Mucosa of rectum (tissue), 2 donors: ENCODE results near the gene CSTPP1.
"Not testable (repeated sequence)": the region's sequence is repeated elsewhere in the genome, so short reads cannot be mapped to it uniquely, and the experiment has no call there.

Experiments
- H3K27ac ChIP-seq, 2 donors: one replicate each; pipeline ENCODE4 v1.7.0; 2013; ENCODE audit warnings: inconsistent platforms in 2 of 2, low read depth in 2 of 2, low read length in 2 of 2
- H3K27me3 ChIP-seq, 2 donors: one replicate each; pipeline ENCODE4 v1.7.0; 2013; ENCODE audit warnings: low read length in 2 of 2; ENCODE audit not compliant: control insufficient read depth in 2 of 2, insufficient read depth in 2 of 2
- H3K36me3 ChIP-seq, 2 donors: one replicate each; pipeline ENCODE4 v1.7.0; 2013; ENCODE audit warnings: low read length in 2 of 2; ENCODE audit not compliant: control insufficient read depth in 2 of 2, insufficient read depth in 2 of 2
- H3K4me1 ChIP-seq, 2 donors: one replicate each; pipeline ENCODE4 v1.7.0; 2013; ENCODE audit warnings: low read length in 2 of 2, mild to moderate bottlenecking in 1 of 2; ENCODE audit not compliant: control insufficient read depth in 2 of 2, insufficient read depth in 2 of 2
- H3K4me3 ChIP-seq, 2 donors: one replicate each; pipeline ENCODE4 v1.7.0; 2013; ENCODE audit warnings: low read length in 2 of 2
- H3K9ac ChIP-seq, 2 donors: one replicate each; pipeline ENCODE4 v1.7.0; 2013; ENCODE audit warnings: low read length in 2 of 2, low read depth in 1 of 2, mild to moderate bottlenecking in 1 of 2
- H3K9me3 ChIP-seq, 2 donors: one replicate each; pipeline ENCODE4 v1.7.0; 2013; ENCODE audit warnings: low read length in 2 of 2; ENCODE audit not compliant: control insufficient read depth in 2 of 2
- donor health status: healthy.
- donor health status: Normal muscosa, but diverticular disease.

The CSTPP1 gene

GRCh38 chr11:47118958-47119688 is 182.6 kb downstream of the CSTPP1 start:
- H3K36me3 ChIP-seq, H3K4me1 ChIP-seq, H3K9me3 ChIP-seq, H3K27me3 ChIP-seq: not testable (repeated sequence)
- Histone ChIP-seq H3K27ac (peak overlapping the region; percentile 73 to 76), H3K4me3 (peak overlapping the region; percentile 26 to 57), H3K9ac (peak overlapping the region in 1 of 2 donors; percentile 60)

GRCh38 chr11:47121056-47121455 is 184.5 kb downstream of the CSTPP1 start:
- H3K4me3 ChIP-seq, result no peak overlapping the region
- H3K36me3 ChIP-seq, result no peaks in the 10 kb centered on the region
- H3K4me1 ChIP-seq, result peaks cover 0 to 2% of the 10 kb centered on the region in 2 donors
- H3K27ac ChIP-seq, result no peak overlapping the region
- H3K27me3 ChIP-seq, result no peaks in the 10 kb centered on the region
- no peak overlapping the region for H3K9ac ChIP-seq
- H3K9me3 ChIP-seq, result no peaks in the 10 kb centered on the region

GRCh38 chr11:47121731-47122130 is 185.2 kb downstream of the CSTPP1 start:
- Histone ChIP-seq H3K27ac (no peak overlapping the region), H3K9me3 (no peaks in the 10 kb centered on the region), H3K9ac (no peak overlapping the region), H3K27me3 (no peaks in the 10 kb centered on the region), H3K4me1 (peaks cover 0 to 2% of the 10 kb centered on the region in 2 donors), H3K4me3 (no peak overlapping the region), H3K36me3 (no peaks in the 10 kb centered on the region)

- Histone ChIP-seq H3K27ac (no peak overlapping the region), H3K36me3 (no peaks in the 10 kb centered on the region), H3K9me3 (no peaks in the 10 kb centered on the region), H3K4me1 (peaks cover 0 to 2% of the 10 kb centered on the region in 2 donors), H3K4me3 (no peak overlapping the region), H3K27me3 (no peaks in the 10 kb centered on the region), H3K9ac (no peak overlapping the region)
Measured at GRCh38 chr11:47123094-47123493, 186.5 kb downstream of the CSTPP1 start.

- H3K9me3 ChIP-seq, result no peaks in the 10 kb centered on the region
Measured at GRCh38 chr11:47124675-47125074, 188.1 kb downstream of the CSTPP1 start.

GRCh38 chr11:47125083-47125482 is 188.5 kb downstream of the CSTPP1 start:
- Histone ChIP-seq H3K4me3 (no peak overlapping the region), H3K4me1 (no peaks in the 10 kb centered on the region), H3K27me3 (no peaks in the 10 kb centered on the region), H3K27ac (no peak overlapping the region), H3K9me3 (no peaks in the 10 kb centered on the region), H3K36me3 (no peaks in the 10 kb centered on the region), H3K9ac (no peak overlapping the region)

More at GRCh38 chr11:47124675-47125074, 188.1 kb downstream of the CSTPP1 start:
- Histone ChIP-seq H3K4me1 (no peaks in the 10 kb centered on the region), H3K27ac (no peak overlapping the region), H3K36me3 (no peaks in the 10 kb centered on the region), H3K27me3 (no peaks in the 10 kb centered on the region), H3K4me3 (no peak overlapping the region), H3K9ac (no peak overlapping the region)

- no peaks in the 10 kb centered on the region for H3K36me3 ChIP-seq
Measured at GRCh38 chr11:47127213-47127612, 190.7 kb downstream of the CSTPP1 start.

GRCh38 chr11:47130543-47130942 is 194.0 kb downstream of the CSTPP1 start:
- H3K27ac ChIP-seq, result no peak overlapping the region
- peaks cover 0 to 3% of the 10 kb centered on the region in 2 donors for H3K4me1 ChIP-seq
- no peak overlapping the region for H3K9ac ChIP-seq
- H3K27me3 ChIP-seq, result no peaks in the 10 kb centered on the region
- no peaks in the 10 kb centered on the region for H3K9me3 ChIP-seq
- H3K36me3 ChIP-seq, result no peaks in the 10 kb centered on the region
- no peak overlapping the region for H3K4me3 ChIP-seq

More at GRCh38 chr11:47127213-47127612, 190.7 kb downstream of the CSTPP1 start:
- Histone ChIP-seq H3K9ac (no peak overlapping the region), H3K4me1 (no peaks in the 10 kb centered on the region), H3K27me3 (no peaks in the 10 kb centered on the region), H3K9me3 (no peaks in the 10 kb centered on the region), H3K4me3 (no peak overlapping the region), H3K27ac (no peak overlapping the region)

- no peak overlapping the region for H3K27ac ChIP-seq
- no peak overlapping the region for H3K9ac ChIP-seq
- H3K36me3 ChIP-seq, result no peaks in the 10 kb centered on the region
- no peaks in the 10 kb centered on the region for H3K9me3 ChIP-seq
- no peak overlapping the region for H3K4me3 ChIP-seq
- no peaks in the 10 kb centered on the region for H3K27me3 ChIP-seq
- peaks cover 0 to 3% of the 10 kb centered on the region in 2 donors for H3K4me1 ChIP-seq
Measured at GRCh38 chr11:47131136-47131535, 194.6 kb downstream of the CSTPP1 start.

- H3K4me1 ChIP-seq, result peaks cover 0 to 3% of the 10 kb centered on the region in 2 donors
- no peak overlapping the region for H3K4me3 ChIP-seq
- H3K9me3 ChIP-seq, result no peaks in the 10 kb centered on the region
- H3K27me3 ChIP-seq, result no peaks in the 10 kb centered on the region
- H3K36me3 ChIP-seq, result peaks cover 0 to 3% of the 10 kb centered on the region in 2 donors
- H3K27ac ChIP-seq, result no peak overlapping the region
- H3K9ac ChIP-seq, result no peak overlapping the region
Measured at GRCh38 chr11:47132490-47132889, 195.9 kb downstream of the CSTPP1 start.
